Loucy (cell line): ENCODE data around the gene RACGAP1.

Experiments used
- H2AFZ ChIP-seq: fragments of 200-600 bp; sonication (generic); 2 replicates; pipeline ENCODE4 v1.6.0; 2016; ENCODE audit warnings: antibody characterized with exemption, mild to moderate bottlenecking, low read length, moderate library complexity
- H3F3A ChIP-seq: fragments of 200-600 bp; 2 replicates; pipeline ENCODE4 v1.6.0; 2016; ENCODE audit warnings: antibody characterized with exemption, low read depth, mild to moderate bottlenecking
- H3K27me3 ChIP-seq: fragments of 200-600 bp; sonication (generic); 2 replicates; pipeline ENCODE4 v1.6.1; 2014; ENCODE audit warnings: low read length, mild to moderate bottlenecking; ENCODE audit not compliant: insufficient read depth, poor library complexity, severe bottlenecking
- H3K36me3 ChIP-seq: fragments of 200-600 bp; sonication (generic); 2 replicates; pipeline ENCODE4 v1.6.1; 2016; ENCODE audit warnings: low read length; ENCODE audit not compliant: insufficient read depth
- H3K4me1 ChIP-seq: fragments of 200-600 bp; sonication (generic); 2 replicates; pipeline ENCODE4 v1.5.1; 2014; ENCODE audit warnings: low read length, mild to moderate bottlenecking; ENCODE audit not compliant: insufficient read depth, poor library complexity, severe bottlenecking
- H3K4me2 ChIP-seq: fragments of 200-600 bp; sonication (generic); 2 replicates; pipeline ENCODE4 v1.6.0; 2014; ENCODE audit warnings: antibody characterized with exemption, low read length, low read depth, mild to moderate bottlenecking; ENCODE audit not compliant: poor library complexity, severe bottlenecking
- H3K4me3 ChIP-seq: fragments of 200-600 bp; sonication (generic); 2 replicates; pipeline ENCODE4 v1.5.1; 2014; ENCODE audit warnings: low read length, mild to moderate bottlenecking, mixed read lengths; ENCODE audit not compliant: poor library complexity, severe bottlenecking
- H3K79me2 ChIP-seq: fragments of 200-600 bp; sonication (generic); 2 replicates; pipeline ENCODE4 v1.6.1; 2014; ENCODE audit warnings: low read length; ENCODE audit not compliant: insufficient read depth
- H3K9ac ChIP-seq: fragments of 200-600 bp; sonication (generic); 2 replicates; pipeline ENCODE4 v1.6.0; 2014; ENCODE audit warnings: mild to moderate bottlenecking, low read depth, low read length, moderate library complexity; ENCODE audit not compliant: poor library complexity, severe bottlenecking
- H3K9me2 ChIP-seq: fragments of 200-600 bp; sonication (generic); replicated peaks from 2 replicates; pipeline ENCODE4 v1.6.1; 2016; ENCODE audit warnings: low read depth, low read length, mixed read lengths
- H3K9me3 ChIP-seq: fragments of 200-600 bp; sonication (generic); 2 replicates; pipeline ENCODE4 v1.6.1; 2014; ENCODE audit warnings: mild to moderate bottlenecking, antibody characterized with exemption, low read length, low read depth; ENCODE audit not compliant: insufficient read depth
- H4K20me1 ChIP-seq: fragments of 200-600 bp; sonication (generic); 2 replicates; pipeline ENCODE4 v1.6.0; 2014; ENCODE audit warnings: antibody characterized with exemption, low read length, mild to moderate bottlenecking; ENCODE audit not compliant: insufficient read depth, poor library complexity, severe bottlenecking
- EZH2phosphoT487 ChIP-seq: fragments of 200-600 bp; IDR thresholded peaks from 2 replicates; pipeline ENCODE4 v1.6.1; 2018; ENCODE audit warnings: antibody characterized with exemption, mild to moderate bottlenecking, moderate library complexity, borderline replicate concordance
- TF ChIP-seq, protein P1 (sequence below): fragments of 200-600 bp; sonication (generic); conservative IDR thresholded peaks from 2 replicates; pipeline ENCODE4 v1.5.1; 2014; ENCODE audit warnings: mild to moderate bottlenecking, antibody characterized with exemption, low read length

Gene RACGAP1, protein sequence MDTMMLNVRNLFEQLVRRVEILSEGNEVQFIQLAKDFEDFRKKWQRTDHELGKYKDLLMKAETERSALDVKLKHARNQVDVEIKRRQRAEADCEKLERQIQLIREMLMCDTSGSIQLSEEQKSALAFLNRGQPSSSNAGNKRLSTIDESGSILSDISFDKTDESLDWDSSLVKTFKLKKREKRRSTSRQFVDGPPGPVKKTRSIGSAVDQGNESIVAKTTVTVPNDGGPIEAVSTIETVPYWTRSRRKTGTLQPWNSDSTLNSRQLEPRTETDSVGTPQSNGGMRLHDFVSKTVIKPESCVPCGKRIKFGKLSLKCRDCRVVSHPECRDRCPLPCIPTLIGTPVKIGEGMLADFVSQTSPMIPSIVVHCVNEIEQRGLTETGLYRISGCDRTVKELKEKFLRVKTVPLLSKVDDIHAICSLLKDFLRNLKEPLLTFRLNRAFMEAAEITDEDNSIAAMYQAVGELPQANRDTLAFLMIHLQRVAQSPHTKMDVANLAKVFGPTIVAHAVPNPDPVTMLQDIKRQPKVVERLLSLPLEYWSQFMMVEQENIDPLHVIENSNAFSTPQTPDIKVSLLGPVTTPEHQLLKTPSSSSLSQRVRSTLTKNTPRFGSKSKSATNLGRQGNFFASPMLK

DNA sequence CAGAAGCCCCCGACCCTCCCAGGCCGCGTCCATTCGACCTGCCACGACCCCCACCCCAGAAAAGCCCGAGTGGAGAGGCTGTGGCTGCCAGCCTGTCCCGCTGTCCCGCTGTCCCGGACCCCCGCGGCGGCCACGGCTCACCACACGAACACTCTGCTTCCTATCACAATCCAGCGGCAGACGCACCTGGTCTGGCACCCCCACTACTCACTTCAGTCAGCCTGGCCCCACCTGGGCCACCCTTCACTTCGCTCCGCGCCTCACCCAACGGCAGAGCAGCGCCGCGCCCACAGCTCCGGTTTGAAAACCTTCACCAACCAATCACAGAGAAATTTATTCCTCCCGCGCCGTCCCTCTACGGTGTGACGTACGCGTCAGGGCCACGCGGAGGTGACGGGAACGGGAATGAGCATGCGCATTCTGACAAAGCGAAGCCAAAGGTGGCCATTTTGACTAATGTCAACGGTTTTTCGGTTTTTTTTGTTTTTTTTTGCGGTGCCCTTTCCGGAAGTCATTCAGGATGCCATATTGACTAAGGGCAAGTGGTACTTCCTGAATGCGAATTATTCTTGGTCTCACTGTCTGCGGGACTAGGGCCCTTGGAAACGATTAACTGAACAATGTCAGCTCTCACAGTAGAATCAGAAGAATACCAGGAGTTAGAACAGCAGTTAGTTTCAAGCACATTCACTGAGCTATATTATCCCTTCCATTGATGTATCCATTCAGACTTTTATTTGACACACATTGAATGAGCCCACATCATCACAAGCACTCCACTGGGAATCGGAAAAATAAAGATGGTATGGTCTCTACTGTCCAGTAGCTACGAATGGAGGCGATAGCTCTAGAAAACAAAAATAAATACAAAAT lies at the start of gene RACGAP1:
RACGAP1 (minus strand) TSS at position 308 of the 873 bp plus-strand sequence. CDS start 8,779 bp downstream, outside the sequence.
- H4K20me1 ChIP-seq, result peaks cover 23% of the 10 kb centered on the region
- no peaks in the 10 kb centered on the region for H3F3A ChIP-seq
- peaks cover 7% of the 10 kb centered on the region for H3K27me3 ChIP-seq
- H2AFZ ChIP-seq, result peak within 1 kb of the TSS; percentile 83
- no peaks in the 10 kb centered on the region for H3K36me3 ChIP-seq
- no peak for TF ChIP-seq EZH2phosphoT487
- TF ChIP-seq, protein P1, sequence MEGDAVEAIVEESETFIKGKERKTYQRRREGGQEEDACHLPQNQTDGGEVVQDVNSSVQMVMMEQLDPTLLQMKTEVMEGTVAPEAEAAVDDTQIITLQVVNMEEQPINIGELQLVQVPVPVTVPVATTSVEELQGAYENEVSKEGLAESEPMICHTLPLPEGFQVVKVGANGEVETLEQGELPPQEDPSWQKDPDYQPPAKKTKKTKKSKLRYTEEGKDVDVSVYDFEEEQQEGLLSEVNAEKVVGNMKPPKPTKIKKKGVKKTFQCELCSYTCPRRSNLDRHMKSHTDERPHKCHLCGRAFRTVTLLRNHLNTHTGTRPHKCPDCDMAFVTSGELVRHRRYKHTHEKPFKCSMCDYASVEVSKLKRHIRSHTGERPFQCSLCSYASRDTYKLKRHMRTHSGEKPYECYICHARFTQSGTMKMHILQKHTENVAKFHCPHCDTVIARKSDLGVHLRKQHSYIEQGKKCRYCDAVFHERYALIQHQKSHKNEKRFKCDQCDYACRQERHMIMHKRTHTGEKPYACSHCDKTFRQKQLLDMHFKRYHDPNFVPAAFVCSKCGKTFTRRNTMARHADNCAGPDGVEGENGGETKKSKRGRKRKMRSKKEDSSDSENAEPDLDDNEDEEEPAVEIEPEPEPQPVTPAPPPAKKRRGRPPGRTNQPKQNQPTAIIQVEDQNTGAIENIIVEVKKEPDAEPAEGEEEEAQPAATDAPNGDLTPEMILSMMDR, result no peak
- no peaks in the 10 kb centered on the region for H3K9me3 ChIP-seq
- peaks cover 44% of the 10 kb centered on the region for H3K4me1 ChIP-seq
- no peaks in the 10 kb centered on the region for H3K9me2 ChIP-seq
- H3K79me2 ChIP-seq, result peaks cover 49% of the 10 kb centered on the region
- peak within 1 kb of the TSS; percentile 97 for H3K9ac ChIP-seq
- peak within 1 kb of the TSS; percentile 81 for H3K4me2 ChIP-seq
- H3K4me3 ChIP-seq, result peak within 1 kb of the TSS; percentile 97

DNA sequence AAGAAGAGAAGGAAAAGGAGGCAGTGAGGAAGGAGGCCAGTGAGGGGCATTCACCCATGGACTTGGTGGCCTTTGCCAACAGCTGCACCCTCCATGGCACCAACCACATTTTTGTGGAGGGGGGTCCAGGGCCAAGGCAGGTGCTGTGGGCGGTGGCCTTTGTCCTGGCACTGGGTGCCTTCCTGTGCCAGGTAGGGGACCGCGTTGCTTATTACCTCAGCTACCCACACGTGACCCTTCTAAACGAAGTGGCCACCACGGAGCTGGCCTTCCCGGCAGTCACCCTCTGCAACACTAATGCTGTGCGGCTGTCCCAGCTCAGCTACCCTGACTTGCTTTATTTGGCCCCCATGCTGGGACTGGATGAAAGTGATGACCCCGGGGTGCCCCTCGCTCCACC lies 48.4 kb upstream of the RACGAP1 start:
- TF ChIP-seq, protein P1, result no peak
- no peak for TF ChIP-seq EZH2phosphoT487
- Histone ChIP-seq H3K4me3 (no peak overlapping the region), H3K27me3 (no peaks in the 10 kb centered on the region), H3K4me2 (no peak overlapping the region), H3F3A (no peaks in the 10 kb centered on the region), H3K36me3 (no peaks in the 10 kb centered on the region), H4K20me1 (no peaks in the 10 kb centered on the region), H3K9ac (no peak overlapping the region), H3K9me3 (no peaks in the 10 kb centered on the region), H3K79me2 (no peaks in the 10 kb centered on the region), H2AFZ (no peak overlapping the region), H3K9me2 (no peaks in the 10 kb centered on the region), H3K4me1 (peaks cover 5% of the 10 kb centered on the region)

DNA sequence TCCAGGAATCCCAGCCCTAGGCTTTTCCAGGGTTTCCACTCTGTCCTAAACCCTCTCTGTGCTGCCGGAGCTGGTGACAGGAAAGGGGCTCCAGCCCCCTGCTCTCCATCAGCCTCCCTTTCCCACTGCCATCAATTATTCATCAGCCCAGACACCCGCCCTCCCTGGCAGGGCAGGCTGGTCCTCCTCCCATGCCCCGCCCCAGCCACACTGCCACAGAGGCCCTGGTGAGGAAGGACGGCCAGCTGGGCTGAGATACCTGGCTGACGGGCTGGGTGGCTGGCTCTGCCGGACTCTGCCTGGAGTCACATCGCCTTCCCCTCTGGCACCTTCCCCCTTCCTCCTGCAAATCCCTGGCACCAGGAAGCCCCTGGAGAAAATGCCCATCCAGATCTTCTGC lies 47.9 kb upstream of the RACGAP1 start:
- Histone ChIP-seq H3K4me1 (peaks cover 5% of the 10 kb centered on the region), H3F3A (no peaks in the 10 kb centered on the region), H3K9me2 (no peaks in the 10 kb centered on the region), H4K20me1 (no peaks in the 10 kb centered on the region), H2AFZ (no peak overlapping the region), H3K4me3 (no peak overlapping the region), H3K79me2 (no peaks in the 10 kb centered on the region), H3K27me3 (no peaks in the 10 kb centered on the region), H3K9ac (no peak overlapping the region), H3K4me2 (no peak overlapping the region), H3K36me3 (no peaks in the 10 kb centered on the region), H3K9me3 (no peaks in the 10 kb centered on the region)
- no peak for TF ChIP-seq EZH2phosphoT487
- TF ChIP-seq, protein P1, result no peak
